ENCODE results near the gene TMEM88. TPM values are rescaled to one million over a fixed set of nuclear protein-coding genes. Genes with fewer than 3 reads are reported as not detected.
"Not testable (repeated sequence)": the region's sequence is repeated elsewhere in the genome, so short reads cannot be mapped to it uniquely, and the experiment has no call there.

TMEM88 gene
- total RNA-seq, 1 donor from 2014 or later: 32.6 TPM

- no peak for ATAC-seq
- intact Hi-C loops (cut with micrococcal nuclease): no loop called here
- peak; percentile 46 for DNase-seq
These were observed 2.6 kb upstream of the TMEM88 start for GRCh38 chr17:7852262-7852670.

- DNase-seq (peak; percentile 55), ATAC-seq (no peak)
- intact Hi-C loops (cut with micrococcal nuclease): no loop called here
These were observed 1.8 kb upstream of the TMEM88 start for GRCh38 chr17:7852919-7853690.

GRCh38 chr17:7853691-7854038 lies 1.2 kb upstream of the TMEM88 start:
- ATAC-seq (no peak), DNase-seq (peak; percentile 34)
- intact Hi-C loops (cut with micrococcal nuclease): no loop called here

GRCh38 chr17:7854078-7854777 lies 638 bp upstream of the TMEM88 start:
- intact Hi-C loops (cut with micrococcal nuclease): no loop called here
- ATAC-seq: no peak
- DNase-seq: peak; percentile 43

- DNase-seq (peak; percentile 54), ATAC-seq (no peak)
- intact Hi-C loops (cut with micrococcal nuclease): loop anchor here (5.0 kb wide), 1 partner anchor 33 kb away; no protein-coding TSS in a partner anchor
These were observed 769 bp downstream of the TMEM88 start for GRCh38 chr17:7855660-7856010.

GRCh38 chr17:7856011-7856810 lies 1.3 kb downstream of the TMEM88 start:
- ATAC-seq (peak; percentile 2), DNase-seq (peak; percentile 75)
- intact Hi-C loops (cut with micrococcal nuclease): loop anchor here (5.0 kb wide), 1 partner anchor 34 kb away; no protein-coding TSS in a partner anchor

GRCh38 chr17:7856811-7857712 lies 2.2 kb downstream of the TMEM88 start, which contains the start of gene NAA38:
Gene NAA38 (minus strand): TSS chr17:7857559. CDS start chr17:7857463, 96 bp downstream.
- DNase-seq: peak; percentile 97

GRCh38 chr17:7857713-7858521 lies 3.1 kb downstream of the TMEM88 start, which contains the start of gene CYB5D1:
Gene CYB5D1 (plus strand): TSS chr17:7858003. CDS start chr17:7858135, 132 bp downstream.
- DNase-seq (peak; percentile 89), ATAC-seq (peak; percentile 70)
- intact Hi-C loops (cut with micrococcal nuclease): loop anchor here (5.0 kb wide), 1 partner anchor 36 kb away; no protein-coding TSS in a partner anchor

More at GRCh38 chr17:7856811-7857712, 2.2 kb downstream of the TMEM88 start, which contains the start of gene NAA38:
- intact Hi-C loops (cut with micrococcal nuclease): loop anchor here (5.0 kb wide), 1 partner anchor 35 kb away; no protein-coding TSS in a partner anchor
- peak; percentile 87 for ATAC-seq

- intact Hi-C loops (cut with micrococcal nuclease): loop anchor here (5.0 kb wide), 1 partner anchor 36 kb away; no protein-coding TSS in a partner anchor
- DNase-seq: peak; percentile 61
- peak; percentile 4 for ATAC-seq
These were observed 3.6 kb downstream of the TMEM88 start for GRCh38 chr17:7858522-7858810.

GRCh38 chr17:7859028-7859427 lies 4.2 kb downstream of the TMEM88 start:
- no peak for DNase-seq
- no peak for ATAC-seq
- intact Hi-C loops (cut with micrococcal nuclease): loop anchor here (5.0 kb wide), 1 partner anchor 37 kb away; no protein-coding TSS in a partner anchor

GRCh38 chr17:7862692-7863437 lies 8.0 kb downstream of the TMEM88 start:
- intact Hi-C loops (cut with micrococcal nuclease): loop anchor here (10.0 kb wide), 3 partner anchors 52 to 132 kb away; partner anchors contain the start of gene RNF227
- DNase-seq (no peak), ATAC-seq (no peak)

- not testable (repeated sequence) for DNase-seq, ATAC-seq
- intact Hi-C loops (cut with micrococcal nuclease): loop anchor here (10.0 kb wide), 3 partner anchors 50 to 130 kb away; partner anchors contain the start of gene RNF227
These were observed 9.5 kb downstream of the TMEM88 start for GRCh38 chr17:7864384-7864783.

GRCh38 chr17:7864995-7865650 lies 10.3 kb downstream of the TMEM88 start:
- intact Hi-C loops (cut with micrococcal nuclease): loop anchor here (10.0 kb wide), 3 partner anchors 50 to 130 kb away; partner anchors contain the start of gene RNF227
- no peak for ATAC-seq
- no peak for DNase-seq

GRCh38 chr17:7867881-7868329 lies 13.0 kb downstream of the TMEM88 start:
- intact Hi-C loops (cut with micrococcal nuclease): loop anchor here (10.0 kb wide), 3 partner anchors 47 to 133 kb away; partner anchors contain the start of gene RNF227
- DNase-seq: no peak

GRCh38 chr17:7873051-7873450 lies 18.2 kb downstream of the TMEM88 start:
- DNase-seq (no peak), ATAC-seq (no peak)
- intact Hi-C loops (cut with micrococcal nuclease): no loop called here

More at GRCh38 chr17:7867881-7868329, 13.0 kb downstream of the TMEM88 start:
- no peak for ATAC-seq
